HG02623 (cell line): Measurements from ENCODE around the gene HDAC11.

ENCODE experiments used
- ATAC-seq: cut with Tn5 transposase; IDR thresholded peaks from one replicate; pipeline ENCODE4 v1.9.1; 2021; ENCODE audit warnings: moderate library complexity; ENCODE audit not compliant: unreplicated experiment

The HDAC11 gene

GRCh38 chr3:13539671-13540070 is 59.6 kb downstream of the HDAC11 start:
- no peak for ATAC-seq

- no peak for ATAC-seq
Measured at GRCh38 chr3:13540297-13540995, 60.3 kb downstream of the HDAC11 start.

GRCh38 chr3:13541691-13542090 is 61.6 kb downstream of the HDAC11 start:
- ATAC-seq = no peak

GRCh38 chr3:13542142-13542541 is 62.0 kb downstream of the HDAC11 start:
- ATAC-seq = no peak

- ATAC-seq = no peak
Measured at GRCh38 chr3:13543253-13543652, 63.1 kb downstream of the HDAC11 start.

- no peak for ATAC-seq
Measured at GRCh38 chr3:13544293-13544831, 64.3 kb downstream of the HDAC11 start.

GRCh38 chr3:13544951-13545651 is 65.0 kb downstream of the HDAC11 start:
- no peak for ATAC-seq

- ATAC-seq = no peak
Measured at GRCh38 chr3:13545952-13546454, 65.9 kb downstream of the HDAC11 start.

GRCh38 chr3:13546667-13547171 is 66.6 kb downstream of the HDAC11 start:
- no peak for ATAC-seq

- no peak for ATAC-seq
Measured at GRCh38 chr3:13547591-13548371, 67.7 kb downstream of the HDAC11 start.

GRCh38 chr3:13548696-13549622 is 68.9 kb downstream of the HDAC11 start, which contains the start of gene FBLN2:
Gene FBLN2 (plus strand): TSS chr3:13549125. CDS start chr3:13570356, 21,231 bp downstream.
- ATAC-seq = no peak

- no peak for ATAC-seq
Measured at GRCh38 chr3:13549623-13550422, 69.7 kb downstream of the HDAC11 start.

- no peak for ATAC-seq
Measured at GRCh38 chr3:13550423-13550690, 70.3 kb downstream of the HDAC11 start.

- ATAC-seq = no peak
Measured at GRCh38 chr3:13550791-13551360, 70.8 kb downstream of the HDAC11 start.

GRCh38 chr3:13552857-13553652 is 72.9 kb downstream of the HDAC11 start:
- ATAC-seq = no peak

GRCh38 chr3:13553686-13554085 is 73.6 kb downstream of the HDAC11 start:
- ATAC-seq = no peak

GRCh38 chr3:13555753-13556152 is 75.6 kb downstream of the HDAC11 start:
- ATAC-seq = no peak
